ENCODE results near the gene PPP5C. TPM values are rescaled to one million over a fixed set of nuclear protein-coding genes. Genes with fewer than 3 reads are reported as not detected.
A peak's percentile ranks its signal among the peaks of the same experiment; 100 is the strongest.

The PPP5C gene
- total RNA-seq (10 to 100 TPM; 40.3 to 59.7 (median 42.8) TPM), total RNA-seq (23.9 to 146 (median 31.3) reads per million in 29 experiments)
- 32.9 TPM for total RNA-seq (2013)

- Histone ChIP-seq H3K27ac (ENCODE audit: low read length) (peak within 1 kb of the TSS; percentile 78), H3K36me3 (ENCODE audit: control insufficient read depth in 2 of 2, extremely low read depth in 1 of 2, insufficient read depth in 1 of 2, low read length in 1 of 2) (no peaks in the 10 kb centered on the region), H3K4me1 (ENCODE audit: control insufficient read depth in 1 of 2, extremely low read depth in 1 of 2, insufficient read depth in 2 of 2, low read length in 2 of 2) (peaks cover 29 to 55% of the 10 kb centered on the region in 2 experiments), H3K4me3 (ENCODE audit: control insufficient read depth in 1 of 2, extremely low read depth in 1 of 2, low read length in 1 of 2) (peak within 1 kb of the TSS; percentile 95 to 99), H3K27me3 (replicated peaks in 1 of 2; ENCODE audit: control insufficient read depth in 2 of 2, extremely low read depth in 1 of 2, insufficient read depth in 2 of 2, low read length in 1 of 2) (peaks cover 0 to 4% of the 10 kb centered on the region in 2 experiments), H3K9me3 (no peaks in the 10 kb centered on the region)
- POLR2A ChIA-PET: interaction anchor here in 1 of 2 donors (0.7 kb wide), 1 partner anchor 229 kb away, joined by 6 read pairs; no protein-coding TSS in a partner anchor
- ATAC-seq (replicated peaks in 1 of 4): peak; percentile 77 to 82 (median 80)
- H3K4me3 Mint-ChIP-seq: peak within 1 kb of the TSS; percentile 90 to 92 (median 90)
- no peaks in the 10 kb centered on the region for H3K9me3 Mint-ChIP-seq
- peaks cover 50 to 63% (median 55%) of the 10 kb centered on the region in 3 donors for H3K4me1 Mint-ChIP-seq
- H3K27ac Mint-ChIP-seq: peak within 1 kb of the TSS; percentile 81 to 88
- WGBS (ENCODE audit: insufficient coverage): under 1% methylated on average over 62 of the region's 62 CpGs
- DNase-seq: peak; percentile 61 to 89 (median 77)
- no peaks in the 10 kb centered on the region for H3K36me3 Mint-ChIP-seq
- CTCF ChIA-PET: interaction anchor here (0.6 to 0.7 kb wide), 3 partner anchors 8 to 196 kb away, joined by 3 to 5 read pairs (median 5); no protein-coding TSS in a partner anchor
- no peaks in the 10 kb centered on the region for H3K27me3 Mint-ChIP-seq
Observed at GRCh38 chr19:46346821-46347571, at the start of gene PPP5C. PPP5C (plus strand) TSS chr19:46347087; CDS start chr19:46347097, 10 bp downstream.

GRCh38 chr19:46297700-46298478 is 49.0 kb upstream of the PPP5C start:
- no peak overlapping the region for H3K4me3 ChIP-seq (ENCODE audit: control insufficient read depth in 1 of 2, extremely low read depth in 1 of 2, low read length in 1 of 2)
- Mint-ChIP-seq H3K4me3 (no peak overlapping the region), H3K9me3 (no peaks in the 10 kb centered on the region), H3K4me1 (peaks cover 0 to 8% (median 2%) of the 10 kb centered on the region in 3 donors), H3K27me3 (peaks cover 30 to 33% of the 10 kb centered on the region in 2 donors), H3K36me3 (no peaks in the 10 kb centered on the region), H3K27ac (no peak overlapping the region)
- H3K36me3 ChIP-seq (ENCODE audit: control insufficient read depth in 2 of 2, extremely low read depth in 1 of 2, insufficient read depth in 1 of 2, low read length in 1 of 2): no peaks in the 10 kb centered on the region
- H3K9me3 ChIP-seq: no peaks in the 10 kb centered on the region
- 45% methylated on average over 13 of the region's 19 CpGs for WGBS (ENCODE audit: insufficient coverage)
- H3K27me3 ChIP-seq (replicated peaks in 1 of 2; ENCODE audit: control insufficient read depth in 2 of 2, extremely low read depth in 1 of 2, insufficient read depth in 2 of 2, low read length in 1 of 2): peaks cover 0 to 59% of the 10 kb centered on the region in 2 experiments
- DNase-seq (no peak), ATAC-seq (replicated peaks in 1 of 4) (no peak)
- ChIA-PET CTCF (no interaction called here), POLR2A (no interaction called here)
- H3K4me1 ChIP-seq (ENCODE audit: control insufficient read depth in 1 of 2, extremely low read depth in 1 of 2, insufficient read depth in 2 of 2, low read length in 2 of 2): peaks cover 0 to 8% of the 10 kb centered on the region in 2 experiments
- H3K27ac ChIP-seq (ENCODE audit: low read length): no peak overlapping the region

GRCh38 chr19:46298479-46299003 is 48.3 kb upstream of the PPP5C start:
- ChIA-PET CTCF (no interaction called here), POLR2A (no interaction called here)
- H3K4me1 ChIP-seq (ENCODE audit: control insufficient read depth in 1 of 2, extremely low read depth in 1 of 2, insufficient read depth in 2 of 2, low read length in 2 of 2): peaks cover 0 to 8% of the 10 kb centered on the region in 2 experiments
- H3K36me3 Mint-ChIP-seq: no peaks in the 10 kb centered on the region
- no peak for DNase-seq
- no peak for ATAC-seq (replicated peaks in 1 of 4)
- H3K4me1 Mint-ChIP-seq: peaks cover 0 to 8% (median 2%) of the 10 kb centered on the region in 3 donors
- no peaks in the 10 kb centered on the region for H3K9me3 ChIP-seq
- H3K9me3 Mint-ChIP-seq: no peaks in the 10 kb centered on the region
- peaks cover 30 to 33% of the 10 kb centered on the region in 2 donors for H3K27me3 Mint-ChIP-seq
- H3K36me3 ChIP-seq (ENCODE audit: control insufficient read depth in 2 of 2, extremely low read depth in 1 of 2, insufficient read depth in 1 of 2, low read length in 1 of 2): no peaks in the 10 kb centered on the region
- H3K27ac ChIP-seq (ENCODE audit: low read length): no peak overlapping the region
- peaks cover 0 to 57% of the 10 kb centered on the region in 2 experiments for H3K27me3 ChIP-seq (replicated peaks in 1 of 2; ENCODE audit: control insufficient read depth in 2 of 2, extremely low read depth in 1 of 2, insufficient read depth in 2 of 2, low read length in 1 of 2)
- H3K4me3 ChIP-seq (ENCODE audit: control insufficient read depth in 1 of 2, extremely low read depth in 1 of 2, low read length in 1 of 2): no peak overlapping the region
- 66% methylated on average over 2 of the region's 7 CpGs for WGBS (ENCODE audit: insufficient coverage)
- H3K4me3 Mint-ChIP-seq: no peak overlapping the region
- no peak overlapping the region for H3K27ac Mint-ChIP-seq

- DNase-seq (no peak), ATAC-seq (replicated peaks in 1 of 4) (no peak)
- ChIA-PET CTCF (no interaction called here), POLR2A (no interaction called here)
- Mint-ChIP-seq H3K27me3 (peaks cover 30 to 33% of the 10 kb centered on the region in 2 donors), H3K36me3 (no peaks in the 10 kb centered on the region), H3K27ac (no peak overlapping the region), H3K4me1 (peaks cover 0 to 8% (median 2%) of the 10 kb centered on the region in 3 donors), H3K4me3 (no peak overlapping the region), H3K9me3 (no peaks in the 10 kb centered on the region)
- Histone ChIP-seq H3K36me3 (ENCODE audit: control insufficient read depth in 2 of 2, extremely low read depth in 1 of 2, insufficient read depth in 1 of 2, low read length in 1 of 2) (no peaks in the 10 kb centered on the region), H3K4me3 (ENCODE audit: control insufficient read depth in 1 of 2, extremely low read depth in 1 of 2, low read length in 1 of 2) (no peak overlapping the region), H3K4me1 (ENCODE audit: control insufficient read depth in 1 of 2, extremely low read depth in 1 of 2, insufficient read depth in 2 of 2, low read length in 2 of 2) (peaks cover 0 to 8% of the 10 kb centered on the region in 2 experiments), H3K27me3 (replicated peaks in 1 of 2; ENCODE audit: control insufficient read depth in 2 of 2, extremely low read depth in 1 of 2, insufficient read depth in 2 of 2, low read length in 1 of 2) (peaks cover 0 to 55% of the 10 kb centered on the region in 2 experiments), H3K27ac (ENCODE audit: low read length) (no peak overlapping the region), H3K9me3 (no peaks in the 10 kb centered on the region)
- WGBS (ENCODE audit: insufficient coverage): 43% methylated on average over 6 of the region's 11 CpGs
Observed at GRCh38 chr19:46299004-46299509, 47.8 kb upstream of the PPP5C start.

GRCh38 chr19:46299695-46300094 is 47.2 kb upstream of the PPP5C start:
- peaks cover 0 to 52% of the 10 kb centered on the region in 2 experiments for H3K27me3 ChIP-seq (replicated peaks in 1 of 2; ENCODE audit: control insufficient read depth in 2 of 2, extremely low read depth in 1 of 2, insufficient read depth in 2 of 2, low read length in 1 of 2)
- ChIA-PET POLR2A (no interaction called here), CTCF (no interaction called here)
- Mint-ChIP-seq H3K9me3 (no peaks in the 10 kb centered on the region), H3K27me3 (peaks cover 24 to 27% of the 10 kb centered on the region in 2 donors), H3K4me3 (no peak overlapping the region), H3K4me1 (peaks cover 0 to 8% (median 2%) of the 10 kb centered on the region in 3 donors), H3K36me3 (no peaks in the 10 kb centered on the region), H3K27ac (no peak overlapping the region)
- DNase-seq (no peak), ATAC-seq (replicated peaks in 1 of 4) (no peak)
- peaks cover 0 to 8% of the 10 kb centered on the region in 2 experiments for H3K4me1 ChIP-seq (ENCODE audit: control insufficient read depth in 1 of 2, extremely low read depth in 1 of 2, insufficient read depth in 2 of 2, low read length in 2 of 2)
- no peaks in the 10 kb centered on the region for H3K36me3 ChIP-seq (ENCODE audit: control insufficient read depth in 2 of 2, extremely low read depth in 1 of 2, insufficient read depth in 1 of 2, low read length in 1 of 2)
- H3K4me3 ChIP-seq (ENCODE audit: control insufficient read depth in 1 of 2, extremely low read depth in 1 of 2, low read length in 1 of 2): no peak overlapping the region
- no peak overlapping the region for H3K27ac ChIP-seq (ENCODE audit: low read length)
- H3K9me3 ChIP-seq: no peaks in the 10 kb centered on the region
- 97% methylated on average over 4 of the region's 7 CpGs for WGBS (ENCODE audit: insufficient coverage)

- CTCF ChIA-PET: no interaction called here
- Histone ChIP-seq H3K27ac (ENCODE audit: low read length) (no peak overlapping the region), H3K36me3 (ENCODE audit: control insufficient read depth in 2 of 2, extremely low read depth in 1 of 2, insufficient read depth in 1 of 2, low read length in 1 of 2) (no peaks in the 10 kb centered on the region), H3K4me3 (ENCODE audit: control insufficient read depth in 1 of 2, extremely low read depth in 1 of 2, low read length in 1 of 2) (no peak overlapping the region), H3K4me1 (ENCODE audit: control insufficient read depth in 1 of 2, extremely low read depth in 1 of 2, insufficient read depth in 2 of 2, low read length in 2 of 2) (no peaks in the 10 kb centered on the region), H3K27me3 (replicated peaks in 1 of 2; ENCODE audit: control insufficient read depth in 2 of 2, extremely low read depth in 1 of 2, insufficient read depth in 2 of 2, low read length in 1 of 2) (peaks cover 0 to 19% of the 10 kb centered on the region in 2 experiments), H3K9me3 (no peaks in the 10 kb centered on the region)
- no peak overlapping the region for H3K27ac Mint-ChIP-seq
- POLR2A ChIA-PET: no interaction called here
- H3K36me3 Mint-ChIP-seq: peaks cover 4% of the 10 kb centered on the region
- H3K4me1 Mint-ChIP-seq: no peaks in the 10 kb centered on the region
- H3K27me3 Mint-ChIP-seq: peaks cover 3 to 4% of the 10 kb centered on the region in 2 donors
- peaks cover 0 to 16% (median 2%) of the 10 kb centered on the region in 3 donors for H3K9me3 Mint-ChIP-seq
- DNase-seq (no peak), ATAC-seq (replicated peaks in 1 of 4) (no peak)
- H3K4me3 Mint-ChIP-seq: no peak overlapping the region
- 92% methylated on average over 9 of the region's 10 CpGs for WGBS (ENCODE audit: insufficient coverage)
Observed at GRCh38 chr19:46303322-46303690, 43.6 kb upstream of the PPP5C start.

All from T-cell (primary cell).